ENCODE data around the gene KIF1B.
"Not testable (repeated sequence)": the region's sequence is repeated elsewhere in the genome, so short reads cannot be mapped to it uniquely, and the experiment has no call there.

GRCh38 chr1:10377365-10378029 lies 167.1 kb downstream of the KIF1B start:
- TF ChIP-seq CTCF (IDR thresholded peaks at IDR 0.05) (peak; percentile 69 to 88 (median 75)), POLR2AphosphoS5 (IDR thresholded peaks at IDR 0.05) (peak in 2 of 4 donors; percentile 13 to 26)
- not testable (repeated sequence) for TF ChIP-seq EP300 (IDR thresholded peaks at IDR 0.05)

All from sigmoid colon (tissue), 4 donors.